K562 (cell line): ENCODE measurements around the gene NUP43. TPM values are rescaled to one million over a fixed set of nuclear protein-coding genes. Genes with fewer than 3 reads are reported as not detected.
A peak's percentile ranks its signal among the peaks of the same experiment; 100 is the strongest.

ENCODE experiments used
- ARID3B ChIP-seq: fragments of 250-450 bp; sonication (Bioruptor Pico); IDR thresholded peaks from 2 replicates; pipeline ENCODE4 v1.4.0; 2020; ENCODE audit warnings: borderline replicate concordance
- BDP1 ChIP-seq: IDR thresholded peaks from 3 replicates; pipeline ENCODE4 v1.6.1; 2011; ENCODE audit not compliant: insufficient read length, insufficient read depth
- BRD4 ChIP-seq: fragments of 200-600 bp; sonication (generic); IDR thresholded peaks from 2 replicates; pipeline ENCODE4 v1.6.1; 2017; ENCODE audit warnings: inconsistent platforms
- BRF1 ChIP-seq: IDR thresholded peaks from 3 replicates; pipeline ENCODE4 v1.6.1; 2011; ENCODE audit warnings: borderline replicate concordance, mild to moderate bottlenecking; ENCODE audit not compliant: insufficient read length; ENCODE audit errors: extremely low read depth
- DMBX1 ChIP-seq: fragments of 250-450 bp; sonication (Bioruptor Pico); IDR thresholded peaks from 2 replicates; pipeline ENCODE4 v1.8.0; 2022; ENCODE audit warnings: inconsistent platforms, mild to moderate bottlenecking, moderate library complexity, borderline replicate concordance
- HDAC3 ChIP-seq: fragments of 450-650 bp; IDR thresholded peaks from 2 replicates; pipeline ENCODE4 v1.6.1; 2018; ENCODE audit warnings: borderline replicate concordance, mild to moderate bottlenecking, moderate library complexity; ENCODE audit not compliant: partially characterized antibody
- HDAC8 ChIP-seq: fragments of 450-650 bp; IDR thresholded peaks from 2 replicates; pipeline ENCODE4 v1.6.1; 2016; ENCODE audit warnings: mild to moderate bottlenecking, missing genetic modification characterization, moderate library complexity, missing compliant biosample characterization
- HMGN3 ChIP-seq: IDR thresholded peaks from 2 replicates; pipeline ENCODE4 v1.6.1; 2011; ENCODE audit warnings: borderline replicate concordance, low read depth, mild to moderate bottlenecking, mixed read lengths, low read length; ENCODE audit not compliant: insufficient read length; ENCODE audit errors: extremely low read depth
- JUN ChIP-seq, 2 experiments: sonication (generic) in 1 of 2; formaldehyde crosslinking in 1 of 2; IDR thresholded peaks; 2 replicates each; pipeline versions ENCODE4 v1.6.1 to v1.8.0; 2012 to 2022; ENCODE audit warnings: borderline replicate concordance in 2 of 2, mild to moderate bottlenecking in 2 of 2, improper control_type of control experiment in 1 of 2, low read depth in 1 of 2, low read length in 1 of 2, missing genetic modification reagents in 1 of 2
- MAZ ChIP-seq, 2 experiments: fragments of 450-650 bp in 1 of 2; sonication (generic) in 1 of 2; formaldehyde crosslinking; IDR thresholded peaks in 1 of 2; conservative IDR thresholded peaks in 1 of 2; 2 replicates each; pipeline versions ENCODE4 v1.4.0 to v1.5.0; 2020; ENCODE audit warnings: mild to moderate bottlenecking in 1 of 2, missing genetic modification reagents in 1 of 2
- NELFE ChIP-seq: IDR thresholded peaks from 2 replicates; pipeline ENCODE4 v1.6.1; 2011; ENCODE audit warnings: mild to moderate bottlenecking; ENCODE audit not compliant: insufficient read depth, insufficient read length
- SRF ChIP-seq, 2 experiments: fragments of 250-450, 450-650 bp in 1 of 2; sonication (Bioruptor Pico) in 1 of 2; sonication (generic) in 1 of 2; formaldehyde crosslinking; IDR thresholded peaks; 2 replicates each; pipeline versions ENCODE4 v1.5.0 to v1.5.1; 2020 to 2022; ENCODE audit warnings: mild to moderate bottlenecking in 1 of 2, missing genetic modification reagents in 1 of 2
- STAT5A ChIP-seq: IDR thresholded peaks from 2 replicates; pipeline ENCODE4 v1.6.1; 2012; ENCODE audit warnings: low read length, inconsistent platforms, borderline replicate concordance
- TBP ChIP-seq: optimal IDR thresholded peaks from 2 replicates; pipeline ENCODE3; 2011; ENCODE audit warnings: low read depth, low read length, improper control_type of control experiment
- TFAP4 ChIP-seq: sonication (generic); formaldehyde crosslinking; IDR thresholded peaks from 2 replicates; pipeline ENCODE4 v1.8.0; 2022; ENCODE audit warnings: missing genetic modification reagents, mild to moderate bottlenecking, moderate library complexity, borderline replicate concordance
- TGIF2 ChIP-seq: sonication (generic); formaldehyde crosslinking; IDR thresholded peaks from 2 replicates; pipeline ENCODE4 v1.8.1; 2022; ENCODE audit warnings: mild to moderate bottlenecking, missing genetic modification reagents, moderate library complexity
- ZFP30 ChIP-seq: fragments of 250-450 bp; sonication (Bioruptor Pico); IDR thresholded peaks from 2 replicates; pipeline ENCODE4 v1.8.0; 2022; ENCODE audit warnings: moderate library complexity, mild to moderate bottlenecking, inconsistent platforms, borderline replicate concordance
- ZKSCAN1 ChIP-seq: fragments of 150-350 bp; IDR thresholded peaks from 2 replicates; pipeline ENCODE4 v1.6.1; 2016; ENCODE audit warnings: low read depth, low read length
- ZNF717 ChIP-seq: fragments of 250-450 bp; sonication (Bioruptor Pico); IDR thresholded peaks from 2 replicates; pipeline ENCODE4 v1.5.0; 2021
- polyA plus RNA-seq, 8 experiments: library from polyadenylated mRNA; depleted of rRNA in 4 of 8; stranded (reverse) in 5 of 8; unstranded in 3 of 8; fragments of >200 nt; fragmentation: Nextera tagmentation in 2 of 8; fragmentation: Illumina TruSeq in 1 of 8; extraction: Ambion mirVana in 2 of 8; extraction: Trizol in 1 of 8; gene quantifications; 2 replicates each; pipeline versions ENCODE4 v1.2.1 to v1.2.3, GENCODE V29; 2011 to 2014; ENCODE audit warnings: inconsistent platforms in 1 of 8, missing spikeins in 1 of 8
- total RNA-seq, 7 experiments: library from RNA; depleted of rRNA in 6 of 7; stranded (reverse); fragments of >200 nt in 6 of 7; fragmentation: Illumina TruSeq in 2 of 7; extraction: Trizol in 2 of 7; gene quantifications; 2 replicates each; pipeline versions ENCODE4 v1.2.1 to v1.2.3, GENCODE V29; 2011 to 2021; ENCODE audit warnings: low replicate concordance in 1 of 7
- TF ChIP-seq, protein P1 (sequence below): sonication (generic); IDR thresholded peaks from 2 replicates; pipeline ENCODE4 v1.6.1; 2016
- TF ChIP-seq, protein P2 (sequence below): sonication (generic); formaldehyde crosslinking; IDR thresholded peaks from 2 replicates; pipeline ENCODE4 v1.8.1; 2023; ENCODE audit warnings: mild to moderate bottlenecking, missing genetic modification reagents

Gene NUP43
- total and polyA plus RNA-seq, 9 of the 15 experiments (the other 6 are each of a cell fraction or from before 2014, with no cell fraction given): 28.9 to 136 (median 67.4) TPM

DNA sequence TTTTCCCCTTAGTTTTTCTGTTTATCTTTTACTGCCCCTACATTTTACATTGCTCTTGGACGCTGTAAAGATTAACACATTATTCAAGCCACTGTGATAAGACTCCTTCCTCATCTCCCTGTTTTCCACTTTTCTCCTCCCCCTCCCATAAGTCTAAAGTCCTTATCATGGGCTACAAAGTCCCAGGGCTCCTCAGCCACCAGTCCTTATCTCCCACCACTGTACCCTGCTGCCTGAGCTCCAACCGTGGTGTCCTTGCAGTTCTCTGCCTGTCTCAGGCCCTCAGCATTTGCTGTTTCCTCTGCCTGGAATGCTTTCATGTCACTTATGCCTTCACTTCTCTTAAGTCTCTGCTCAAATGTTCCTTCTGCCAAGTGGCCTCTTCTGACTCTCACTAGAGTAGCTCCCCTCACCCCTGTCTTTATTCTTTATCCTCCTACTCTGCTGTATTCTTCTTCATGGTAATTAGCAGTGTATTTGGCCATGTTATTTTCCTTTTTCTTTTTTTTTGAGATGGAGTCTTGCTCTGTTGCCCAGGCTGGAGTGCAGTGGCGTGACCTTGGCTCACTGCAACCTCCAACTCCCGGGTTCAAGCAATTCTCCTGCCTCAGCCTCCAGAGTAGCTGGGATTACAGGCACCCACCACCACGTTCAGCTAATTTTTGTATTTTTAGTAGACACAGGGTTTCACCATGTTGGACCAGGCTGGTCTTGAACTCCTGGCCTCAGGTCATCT, 17.7 kb downstream of the NUP43 start (continued):
- TF ChIP-seq SRF (CRISPR knock-in tag; IDR thresholded peaks at IDR 0.05) (no peak), MAZ (CRISPR knock-in tag; conservative IDR thresholded peaks at IDR 0.05 in 1 of 2, IDR thresholded peaks at IDR 0.05 in 1 of 2) (peak in 1 of 2 experiments; percentile 72; a peak in 2 of 4 replicates), DMBX1 (CRISPR knock-in tag) (peak; percentile 85), HMGN3 (peak; percentile 27), BRD4 (no peak), TBP (peak; percentile 70), ZFP30 (no peak), ZNF717 (CRISPR knock-in tag) (no peak), HDAC8 (tag) (peak; percentile 61; the same call in 1 of the 2 replicates), STAT5A (peak; percentile 81), HDAC3 (peak; percentile 47), TFAP4 (CRISPR knock-in tag) (peak; percentile 49; the same call in 1 of the 2 replicates), ARID3B (CRISPR knock-in tag) (no peak), NELFE (no peak), ZKSCAN1 (peak; percentile 91), BDP1 (no peak), BRF1 (no peak), JUN (IDR thresholded peaks at IDR 0.05; ENCODE audit: borderline replicate concordance, low read depth, low read length) (no peak), JUN (CRISPR knock-in tag; IDR thresholded peaks at IDR 0.05; ENCODE audit: borderline replicate concordance) (peak; percentile 22; the same call in 1 of the 2 replicates), TGIF2 (CRISPR knock-in tag) (no peak)
- TF ChIP-seq, protein P1, sequence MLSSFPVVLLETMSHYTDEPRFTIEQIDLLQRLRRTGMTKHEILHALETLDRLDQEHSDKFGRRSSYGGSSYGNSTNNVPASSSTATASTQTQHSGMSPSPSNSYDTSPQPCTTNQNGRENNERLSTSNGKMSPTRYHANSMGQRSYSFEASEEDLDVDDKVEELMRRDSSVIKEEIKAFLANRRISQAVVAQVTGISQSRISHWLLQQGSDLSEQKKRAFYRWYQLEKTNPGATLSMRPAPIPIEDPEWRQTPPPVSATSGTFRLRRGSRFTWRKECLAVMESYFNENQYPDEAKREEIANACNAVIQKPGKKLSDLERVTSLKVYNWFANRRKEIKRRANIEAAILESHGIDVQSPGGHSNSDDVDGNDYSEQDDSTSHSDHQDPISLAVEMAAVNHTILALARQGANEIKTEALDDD: no peak
- TF ChIP-seq, protein P2, sequence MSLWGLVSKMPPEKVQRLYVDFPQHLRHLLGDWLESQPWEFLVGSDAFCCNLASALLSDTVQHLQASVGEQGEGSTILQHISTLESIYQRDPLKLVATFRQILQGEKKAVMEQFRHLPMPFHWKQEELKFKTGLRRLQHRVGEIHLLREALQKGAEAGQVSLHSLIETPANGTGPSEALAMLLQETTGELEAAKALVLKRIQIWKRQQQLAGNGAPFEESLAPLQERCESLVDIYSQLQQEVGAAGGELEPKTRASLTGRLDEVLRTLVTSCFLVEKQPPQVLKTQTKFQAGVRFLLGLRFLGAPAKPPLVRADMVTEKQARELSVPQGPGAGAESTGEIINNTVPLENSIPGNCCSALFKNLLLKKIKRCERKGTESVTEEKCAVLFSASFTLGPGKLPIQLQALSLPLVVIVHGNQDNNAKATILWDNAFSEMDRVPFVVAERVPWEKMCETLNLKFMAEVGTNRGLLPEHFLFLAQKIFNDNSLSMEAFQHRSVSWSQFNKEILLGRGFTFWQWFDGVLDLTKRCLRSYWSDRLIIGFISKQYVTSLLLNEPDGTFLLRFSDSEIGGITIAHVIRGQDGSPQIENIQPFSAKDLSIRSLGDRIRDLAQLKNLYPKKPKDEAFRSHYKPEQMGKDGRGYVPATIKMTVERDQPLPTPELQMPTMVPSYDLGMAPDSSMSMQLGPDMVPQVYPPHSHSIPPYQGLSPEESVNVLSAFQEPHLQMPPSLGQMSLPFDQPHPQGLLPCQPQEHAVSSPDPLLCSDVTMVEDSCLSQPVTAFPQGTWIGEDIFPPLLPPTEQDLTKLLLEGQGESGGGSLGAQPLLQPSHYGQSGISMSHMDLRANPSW (CRISPR knock-in tag): no peak
